Adrenal gland (tissue), 5 donors: ENCODE data around the gene MPIG6B.

Source experiments
- POLR2A ChIP-seq, 2 donors: fragments of 450-650 bp; IDR thresholded peaks; one replicate each; pipeline ENCODE4 v1.6.1; 2017; ENCODE audit warnings: antibody characterized with exemption in 2 of 2, mild to moderate bottlenecking in 2 of 2, moderate library complexity in 1 of 2
- TF ChIP-seq, protein P1 (sequence below), 6 experiments: fragments of 450-650 bp in 4 of 6; fragments of 200-600 bp in 2 of 6; sonication (generic) in 1 of 6; IDR thresholded peaks; 1 replicate in 5 of 6; 2 replicates in 1 of 6; pipeline versions ENCODE4 v1.5.1 to v1.8.0; 2016 to 2021; ENCODE audit warnings: antibody characterized with exemption in 6 of 6, mild to moderate bottlenecking in 2 of 6, moderate library complexity in 1 of 6
- donor health status: DM: no; HTN: no; CAD: no.

GRCh38 chr6:31713465-31713864 is 9.7 kb upstream of the MPIG6B start:
- TF ChIP-seq POLR2A (IDR thresholded peaks at IDR 0.05) = no peak
- TF ChIP-seq, protein P1, sequence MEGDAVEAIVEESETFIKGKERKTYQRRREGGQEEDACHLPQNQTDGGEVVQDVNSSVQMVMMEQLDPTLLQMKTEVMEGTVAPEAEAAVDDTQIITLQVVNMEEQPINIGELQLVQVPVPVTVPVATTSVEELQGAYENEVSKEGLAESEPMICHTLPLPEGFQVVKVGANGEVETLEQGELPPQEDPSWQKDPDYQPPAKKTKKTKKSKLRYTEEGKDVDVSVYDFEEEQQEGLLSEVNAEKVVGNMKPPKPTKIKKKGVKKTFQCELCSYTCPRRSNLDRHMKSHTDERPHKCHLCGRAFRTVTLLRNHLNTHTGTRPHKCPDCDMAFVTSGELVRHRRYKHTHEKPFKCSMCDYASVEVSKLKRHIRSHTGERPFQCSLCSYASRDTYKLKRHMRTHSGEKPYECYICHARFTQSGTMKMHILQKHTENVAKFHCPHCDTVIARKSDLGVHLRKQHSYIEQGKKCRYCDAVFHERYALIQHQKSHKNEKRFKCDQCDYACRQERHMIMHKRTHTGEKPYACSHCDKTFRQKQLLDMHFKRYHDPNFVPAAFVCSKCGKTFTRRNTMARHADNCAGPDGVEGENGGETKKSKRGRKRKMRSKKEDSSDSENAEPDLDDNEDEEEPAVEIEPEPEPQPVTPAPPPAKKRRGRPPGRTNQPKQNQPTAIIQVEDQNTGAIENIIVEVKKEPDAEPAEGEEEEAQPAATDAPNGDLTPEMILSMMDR (IDR thresholded peaks at IDR 0.05) = no peak
